Hepatocyte (in vitro differentiated cells): ENCODE measurements around the gene PLA2G5.

Source experiments
- EZH2 ChIP-seq: fragments of 200-600 bp; sonication (generic); IDR thresholded peaks from 2 replicates; pipeline ENCODE4 v1.6.1; 2016; ENCODE audit warnings: antibody characterized with exemption, mild to moderate bottlenecking, borderline replicate concordance
- EZH2phosphoT487 ChIP-seq: fragments of 200-600 bp; sonication (generic); IDR thresholded peaks from one replicate; pipeline ENCODE4 v1.6.1; 2018; ENCODE audit warnings: antibody characterized with exemption, mild to moderate bottlenecking, low read depth, moderate library complexity; ENCODE audit not compliant: unreplicated experiment, severe bottlenecking
- TF ChIP-seq, protein P1 (sequence below): fragments of 200-600 bp; sonication (generic); IDR thresholded peaks from 2 replicates; pipeline ENCODE4 v1.5.1; 2016; ENCODE audit warnings: antibody characterized with exemption, mild to moderate bottlenecking; ENCODE audit not compliant: poor library complexity

- TF ChIP-seq, protein P1, sequence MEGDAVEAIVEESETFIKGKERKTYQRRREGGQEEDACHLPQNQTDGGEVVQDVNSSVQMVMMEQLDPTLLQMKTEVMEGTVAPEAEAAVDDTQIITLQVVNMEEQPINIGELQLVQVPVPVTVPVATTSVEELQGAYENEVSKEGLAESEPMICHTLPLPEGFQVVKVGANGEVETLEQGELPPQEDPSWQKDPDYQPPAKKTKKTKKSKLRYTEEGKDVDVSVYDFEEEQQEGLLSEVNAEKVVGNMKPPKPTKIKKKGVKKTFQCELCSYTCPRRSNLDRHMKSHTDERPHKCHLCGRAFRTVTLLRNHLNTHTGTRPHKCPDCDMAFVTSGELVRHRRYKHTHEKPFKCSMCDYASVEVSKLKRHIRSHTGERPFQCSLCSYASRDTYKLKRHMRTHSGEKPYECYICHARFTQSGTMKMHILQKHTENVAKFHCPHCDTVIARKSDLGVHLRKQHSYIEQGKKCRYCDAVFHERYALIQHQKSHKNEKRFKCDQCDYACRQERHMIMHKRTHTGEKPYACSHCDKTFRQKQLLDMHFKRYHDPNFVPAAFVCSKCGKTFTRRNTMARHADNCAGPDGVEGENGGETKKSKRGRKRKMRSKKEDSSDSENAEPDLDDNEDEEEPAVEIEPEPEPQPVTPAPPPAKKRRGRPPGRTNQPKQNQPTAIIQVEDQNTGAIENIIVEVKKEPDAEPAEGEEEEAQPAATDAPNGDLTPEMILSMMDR, result no peak
- TF ChIP-seq EZH2phosphoT487 (no peak), EZH2 (no peak)
Measured at GRCh38 chr1:20123722-20124455, 53.9 kb downstream of the PLA2G5 start.
